HuH-7.5 (cell line): Measurements from ENCODE around the gene GTF3A.

ENCODE experiments used
- DNase-seq: peaks from one replicate; pipeline ENCODE4 v3.0.0; 2011; ENCODE audit warnings: low spot score

Gene GTF3A

GRCh38 chr13:27449081-27449603, 24.7 kb downstream of the GTF3A start:
- DNase-seq: no peak

- DNase-seq: peak; percentile 82
These were observed 25.8 kb downstream of the GTF3A start, which contains the start of gene MTIF3 for GRCh38 chr13:27449936-27450828. Gene MTIF3, minus strand, starts transcription at chr13:27450564. Its CDS starts 10,116 bp downstream, at chr13:27440448.

- no peak for DNase-seq
These were observed 26.6 kb downstream of the GTF3A start for GRCh38 chr13:27450921-27451471.

DNA sequence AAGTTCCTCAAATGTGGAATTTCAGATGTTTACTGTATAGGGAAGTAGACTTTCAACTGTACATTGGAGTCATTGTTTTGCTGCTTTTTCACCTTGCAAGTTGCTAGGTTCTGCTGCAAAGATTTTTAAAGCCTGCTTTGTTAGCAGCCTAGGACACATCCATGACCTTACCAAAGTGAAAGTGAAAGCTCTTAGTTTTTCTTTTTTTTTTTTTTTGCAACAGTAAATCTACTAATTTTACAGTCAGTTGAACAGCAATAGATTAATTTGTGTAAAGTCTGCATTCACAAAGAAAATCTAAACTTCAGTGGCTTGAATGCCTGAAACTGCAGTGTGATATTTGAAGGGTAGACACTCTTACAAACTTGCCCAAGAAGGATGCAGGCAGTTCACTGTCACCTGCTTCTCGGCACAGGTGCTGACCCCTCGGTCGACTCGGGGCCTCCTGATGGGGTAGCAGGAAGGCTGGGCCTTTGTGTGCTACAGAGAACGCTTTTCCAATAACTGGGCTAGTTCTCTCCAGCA, 31.0 kb downstream of the GTF3A start:
- DNase-seq: no peak

DNA sequence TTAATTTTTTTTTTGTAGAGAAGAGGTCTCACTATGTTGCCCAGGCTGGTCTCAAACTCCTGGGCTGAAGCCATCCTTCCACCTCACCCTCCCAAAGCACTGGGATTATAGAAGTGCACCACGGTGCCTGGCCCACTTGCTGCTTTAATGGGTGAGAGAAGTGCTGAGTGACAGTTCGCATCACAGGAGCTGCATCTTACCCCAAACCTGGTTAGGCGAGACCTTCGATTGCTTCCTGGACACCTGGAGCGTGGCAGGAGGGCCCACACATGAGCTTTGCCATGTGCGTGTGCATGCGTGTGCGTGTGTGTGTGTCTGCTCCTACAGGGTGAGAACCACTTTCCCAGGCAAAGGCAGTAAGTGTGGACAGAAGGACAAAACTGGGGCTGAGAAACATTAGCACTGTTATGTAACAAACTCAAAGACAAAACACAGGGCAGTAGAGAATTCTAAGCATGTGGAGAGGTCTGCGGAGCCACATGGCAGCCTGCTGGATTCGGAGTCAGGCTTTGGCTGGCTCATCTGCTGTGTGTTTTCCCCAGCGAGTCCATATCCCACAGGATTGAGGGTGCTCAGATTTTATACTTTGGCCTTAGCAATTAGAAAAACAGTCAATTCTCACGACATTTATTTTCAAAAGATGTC, 37.6 kb downstream of the GTF3A start:
- no peak for DNase-seq

DNA sequence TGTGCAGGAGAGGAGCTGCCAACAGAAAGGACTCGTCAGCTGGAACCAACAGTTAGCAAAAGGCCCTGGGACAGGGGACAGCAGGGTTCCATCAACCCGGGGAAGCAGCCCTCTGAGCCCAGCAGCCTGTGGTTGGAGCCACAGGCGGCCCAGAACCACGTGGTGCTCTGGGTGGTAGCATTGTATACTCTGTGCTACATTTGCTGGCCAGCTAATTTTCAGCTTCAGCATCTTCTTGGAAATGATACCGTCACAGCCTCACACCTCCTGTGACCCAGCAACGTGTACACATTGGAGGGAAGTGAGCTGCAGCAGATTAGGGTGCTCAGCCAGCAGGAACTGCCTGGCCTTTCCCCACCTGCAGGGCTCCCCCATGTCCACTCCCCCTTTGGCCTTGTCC, 39.1 kb downstream of the GTF3A start:
- DNase-seq: no peak

GRCh38 chr13:27465611-27466010, 41.2 kb downstream of the GTF3A start:
- no peak for DNase-seq

DNA sequence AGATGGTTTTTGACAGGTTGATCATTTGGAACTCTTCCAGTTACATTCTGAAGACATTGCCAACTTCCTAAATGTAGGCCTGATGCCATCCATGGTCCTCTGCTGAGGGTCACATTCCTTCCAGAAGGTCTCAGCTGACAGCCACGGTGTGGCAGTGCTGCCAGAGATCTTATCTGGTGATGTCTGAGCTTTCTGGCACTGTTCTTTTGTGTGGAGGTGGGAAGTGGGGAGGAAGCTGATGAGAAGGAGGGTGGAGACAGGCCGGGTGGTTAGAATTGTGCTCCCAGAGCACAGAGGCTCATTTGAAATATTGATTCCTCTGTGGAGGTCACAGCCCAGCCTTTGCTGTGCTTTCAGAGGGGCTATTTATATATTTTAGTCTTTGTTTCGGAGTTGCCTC, 42.1 kb downstream of the GTF3A start:
- DNase-seq: no peak

DNA sequence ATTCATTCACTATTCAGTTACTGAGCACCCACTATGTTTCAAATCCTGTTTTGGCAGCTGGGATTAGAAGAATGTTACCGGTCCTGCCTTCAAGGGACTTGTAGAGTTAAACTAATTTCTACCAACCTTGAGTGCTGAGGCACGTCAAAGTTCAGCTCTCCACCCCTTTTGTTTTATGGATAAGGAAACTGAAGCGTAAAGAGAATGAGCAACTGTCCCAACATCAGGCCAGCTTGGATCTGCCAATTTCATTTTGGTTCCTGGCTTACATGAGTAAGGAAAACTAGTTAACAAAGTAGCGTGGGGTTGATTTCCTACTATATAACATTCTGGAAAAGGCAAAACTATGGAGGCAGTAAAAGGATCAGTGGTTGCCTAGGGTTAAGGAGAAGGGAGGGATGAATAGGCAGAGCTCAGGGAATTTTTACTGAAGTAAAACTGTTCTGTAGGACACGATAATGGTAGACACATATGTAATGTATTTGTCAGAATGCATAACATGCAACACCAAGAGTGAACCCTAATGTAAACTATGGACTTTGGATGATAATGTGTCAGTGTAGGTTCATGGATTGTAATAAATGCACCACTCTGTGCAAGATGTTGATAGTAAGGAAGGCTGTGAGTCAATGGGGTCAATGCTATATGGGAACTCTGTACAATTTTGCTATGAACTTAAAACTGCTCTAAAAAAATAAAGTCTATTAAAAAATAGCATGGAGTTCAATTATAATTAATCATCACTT, 45.8 kb downstream of the GTF3A start:
- DNase-seq: no peak

- no peak for DNase-seq
These were observed 48.0 kb downstream of the GTF3A start for GRCh38 chr13:27472441-27472840.

DNA sequence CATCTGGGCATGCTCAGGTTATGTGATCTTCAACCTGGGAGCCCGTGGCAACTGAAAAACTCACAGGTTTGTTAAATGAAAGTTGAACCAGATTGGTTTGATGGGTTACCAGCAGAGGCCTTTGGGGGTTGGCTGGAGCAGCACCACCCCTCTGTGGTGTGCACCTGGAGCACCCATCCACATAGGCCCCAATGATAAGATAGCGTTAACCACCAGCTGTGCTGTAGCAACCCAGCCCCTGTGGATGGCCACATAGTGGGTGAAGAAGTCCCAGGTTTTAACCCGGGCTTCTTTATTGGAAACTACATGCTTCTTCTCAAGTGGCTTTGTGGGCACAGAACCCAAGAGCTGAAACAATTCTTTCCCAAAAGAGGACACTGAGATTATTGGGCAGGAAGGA, 48.5 kb downstream of the GTF3A start:
- DNase-seq: no peak

GRCh38 chr13:27474751-27475268, 50.4 kb downstream of the GTF3A start:
- no peak for DNase-seq

DNA sequence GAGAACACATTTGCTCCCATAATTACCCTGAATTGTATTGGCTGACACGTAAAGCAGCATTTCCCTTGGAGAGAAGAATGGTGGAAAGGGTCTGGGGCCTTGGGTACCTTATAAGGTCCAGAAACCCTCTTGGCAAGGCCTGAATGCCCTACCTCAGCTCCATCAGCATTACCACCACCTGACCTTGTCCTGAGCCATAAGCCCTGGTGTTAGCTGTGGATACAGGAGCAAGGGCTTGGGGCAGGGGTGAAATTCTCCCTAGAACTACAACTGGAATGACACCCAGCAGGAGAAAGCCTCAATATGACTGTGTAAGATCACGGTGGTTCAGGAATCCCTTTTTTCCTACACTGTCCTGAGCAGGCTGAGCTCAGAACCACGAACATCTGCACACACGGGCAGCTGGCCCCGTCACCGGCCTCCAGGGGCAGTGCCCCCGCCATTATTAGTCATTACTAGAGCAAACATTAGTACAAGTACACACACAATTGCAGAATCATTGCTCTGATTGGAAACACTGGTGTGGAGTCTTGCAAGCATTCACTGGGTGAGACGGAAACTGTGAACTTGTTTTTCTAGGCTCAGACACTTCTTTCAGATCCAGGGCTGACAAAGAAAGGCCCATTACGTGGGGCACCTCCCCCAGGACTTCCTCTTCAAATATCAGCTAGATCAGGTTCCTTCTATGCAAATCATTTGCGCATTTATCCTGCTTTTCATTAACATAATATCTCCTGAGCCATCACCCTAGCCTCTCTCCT, 52.7 kb downstream of the GTF3A start:
- DNase-seq: peak; percentile 50

GRCh38 chr13:27481766-27482165, 57.3 kb downstream of the GTF3A start:
- DNase-seq: peak; percentile 63

DNA sequence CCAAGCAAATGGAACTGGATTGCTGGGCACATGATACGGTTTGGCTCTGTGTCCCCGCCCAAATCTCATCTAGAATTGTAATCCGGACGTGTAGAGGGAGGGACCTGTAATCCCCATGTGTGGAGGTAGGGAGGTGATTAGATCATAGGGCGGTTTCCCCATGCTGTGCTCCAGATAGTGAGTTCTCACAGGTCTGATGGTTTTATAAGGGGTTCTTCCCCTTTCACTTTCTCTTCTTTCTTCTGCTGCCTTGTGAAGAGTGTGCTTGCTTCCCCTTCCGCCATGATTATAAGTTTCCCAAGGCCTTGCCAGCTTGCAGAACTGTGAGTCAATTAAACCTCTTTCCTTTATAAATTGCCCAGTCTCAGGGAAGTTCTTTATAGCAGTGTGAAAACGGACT, 58.6 kb downstream of the GTF3A start:
- DNase-seq: no peak

GRCh38 chr13:27483421-27483820, 59.0 kb downstream of the GTF3A start:
- DNase-seq: no peak
